HK-2 (cell line): ENCODE data around the gene MOB3C.
A peak's percentile ranks its signal among the peaks of the same experiment; 100 is the strongest.

Source experiments
- DNase-seq: peaks from one replicate; pipeline ENCODE4 v3.0.0-alpha.2; 2018; ENCODE audit not compliant: unreplicated experiment

The MOB3C gene

GRCh38 chr1:46606255-46606965 lies 10.2 kb downstream of the MOB3C start:
- DNase-seq: peak; percentile 14

DNA sequence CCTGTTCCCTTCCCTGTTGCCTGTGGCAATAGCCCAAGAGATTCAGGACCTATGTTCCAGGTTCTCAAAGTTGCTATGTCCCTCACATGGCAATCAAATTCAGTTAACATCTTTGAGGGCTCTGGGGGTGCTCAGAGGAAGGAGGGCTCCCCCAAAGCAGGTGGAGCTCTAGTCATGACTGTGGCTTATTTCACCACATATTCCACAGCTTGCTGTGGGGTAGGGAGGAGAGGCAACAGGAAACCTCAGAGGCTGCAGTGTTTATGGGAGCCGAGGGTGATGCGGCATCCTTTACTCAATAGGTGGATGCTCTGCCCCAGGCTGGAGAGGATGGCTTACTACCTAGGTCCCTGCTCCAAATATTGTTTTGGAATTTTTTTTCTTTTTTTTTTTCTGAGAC lies 11.4 kb downstream of the MOB3C start:
- no peak for DNase-seq

- peak; percentile 96 for DNase-seq
Measured at GRCh38 chr1:46603858-46604549, 12.6 kb downstream of the MOB3C start, which contains the start of gene MKNK1. Gene MKNK1 (minus strand): TSS chr1:46604268. CDS start chr1:46583327, 20,941 bp downstream.

DNA sequence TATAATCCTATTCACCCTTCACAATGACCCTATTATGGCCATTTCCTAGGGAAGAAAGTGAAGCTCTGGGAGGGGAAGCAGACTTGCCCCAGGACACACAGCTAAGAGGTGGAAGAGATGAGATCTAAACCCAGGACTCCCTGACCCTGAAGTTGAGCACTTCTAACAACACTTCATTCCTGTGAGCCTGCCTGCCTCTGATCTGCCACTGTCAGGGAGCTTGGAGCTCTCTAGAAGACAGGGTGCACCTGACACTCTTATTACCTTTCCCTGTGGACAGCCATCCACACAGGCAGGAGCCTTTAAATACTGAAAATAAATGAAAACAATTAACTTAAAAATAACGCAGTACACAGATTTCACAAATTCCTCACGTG lies 13.1 kb downstream of the MOB3C start:
- DNase-seq: no peak

DNA sequence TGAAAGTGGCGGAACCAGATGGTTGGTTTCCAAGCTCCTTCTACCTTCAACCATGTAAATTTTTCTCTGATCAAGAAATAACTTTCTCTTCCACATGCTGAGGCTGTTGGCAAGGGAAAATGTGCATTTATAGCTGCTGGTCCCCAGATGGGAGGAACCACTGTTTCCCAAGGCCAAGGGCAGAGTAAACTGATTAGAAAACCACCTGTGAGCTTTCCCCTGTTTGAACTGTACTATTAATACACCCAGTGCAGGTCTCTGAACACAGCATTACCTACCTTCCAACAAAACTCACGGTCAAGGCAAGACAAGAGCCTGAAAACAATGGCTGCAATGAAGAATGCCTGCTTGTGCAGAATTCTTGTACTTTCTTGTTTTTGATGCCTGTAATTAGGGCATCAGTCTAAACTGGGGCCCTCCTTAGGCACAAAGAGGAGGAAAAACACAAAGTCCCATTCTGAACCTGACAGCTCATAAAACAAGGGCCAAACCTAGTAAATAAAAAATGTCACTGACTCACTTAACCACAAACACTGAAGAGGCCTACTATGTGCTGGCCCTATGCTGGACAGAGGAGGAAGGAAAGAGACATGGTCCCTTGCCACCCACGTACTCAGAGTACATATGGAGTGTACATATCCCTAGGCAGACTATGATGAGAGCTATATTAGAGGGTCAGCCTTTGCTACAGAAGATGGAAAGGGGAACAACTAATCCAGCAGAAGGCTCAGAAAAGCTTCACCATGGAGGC lies 15.2 kb downstream of the MOB3C start:
- no peak for DNase-seq

DNA sequence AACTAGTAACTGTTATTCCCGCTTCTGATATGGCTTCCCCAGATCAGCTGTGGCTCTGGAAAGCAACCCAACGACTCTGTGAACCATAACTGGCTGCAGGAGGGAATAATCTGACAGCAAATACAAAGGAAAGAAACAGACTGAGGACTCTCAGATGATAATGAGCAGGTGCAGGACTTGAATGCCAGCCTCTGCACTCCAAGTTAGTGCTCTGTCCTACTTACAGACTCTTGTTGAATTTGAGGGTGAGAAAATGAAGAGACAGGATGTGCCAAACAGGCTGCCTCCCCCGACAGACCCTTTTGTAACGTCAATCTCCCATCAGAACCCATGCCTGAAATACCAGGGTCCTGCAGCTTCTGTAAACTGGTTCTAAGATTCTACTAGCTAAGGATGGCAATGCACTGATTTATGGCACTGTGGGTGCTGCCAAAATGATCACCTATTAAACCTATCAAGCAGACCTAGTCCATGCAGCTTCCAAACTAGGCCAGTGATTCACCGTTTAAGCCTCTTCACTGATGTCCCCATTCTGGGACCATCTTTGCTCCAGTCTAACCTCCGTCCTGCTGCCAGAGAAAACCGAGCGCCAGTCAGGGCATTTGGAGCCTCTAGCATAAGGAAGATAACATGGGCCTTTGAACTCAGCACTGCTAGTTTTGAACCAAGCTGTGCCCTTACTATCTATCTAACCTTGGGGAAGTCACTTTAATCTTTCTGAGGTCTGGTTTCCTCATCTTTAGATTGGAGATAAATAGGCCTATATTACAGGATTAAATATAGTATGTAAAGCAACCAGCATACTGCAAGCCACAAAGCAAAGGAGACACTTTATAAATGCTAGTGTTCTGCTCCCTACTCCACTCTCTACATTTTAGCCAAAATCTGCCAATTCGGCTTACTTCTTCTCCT lies 17.3 kb downstream of the MOB3C start:
- no peak for DNase-seq

GRCh38 chr1:46596846-46597245 lies 19.8 kb downstream of the MOB3C start:
- no peak for DNase-seq

- DNase-seq: no peak
Measured at GRCh38 chr1:46596036-46596435, 20.6 kb downstream of the MOB3C start.

DNA sequence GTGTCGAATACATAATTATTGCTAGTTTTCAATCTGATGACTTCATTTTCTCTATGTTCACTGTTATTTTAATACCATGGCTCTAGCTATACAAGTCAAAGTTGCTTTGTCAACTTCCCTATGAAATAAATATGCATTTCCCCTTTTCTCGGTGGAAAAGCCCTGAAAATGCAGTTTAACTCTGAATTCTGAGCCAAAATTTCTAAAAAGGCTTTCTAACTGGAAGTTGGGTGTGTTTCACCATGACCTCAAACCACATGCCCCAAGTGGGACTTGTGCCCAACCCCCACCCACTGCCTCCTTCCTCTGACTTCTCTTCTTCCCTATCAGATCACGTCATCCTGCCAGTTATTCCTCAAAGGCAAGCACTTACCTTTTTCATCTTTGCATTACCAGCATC lies 21.5 kb downstream of the MOB3C start:
- no peak for DNase-seq

DNA sequence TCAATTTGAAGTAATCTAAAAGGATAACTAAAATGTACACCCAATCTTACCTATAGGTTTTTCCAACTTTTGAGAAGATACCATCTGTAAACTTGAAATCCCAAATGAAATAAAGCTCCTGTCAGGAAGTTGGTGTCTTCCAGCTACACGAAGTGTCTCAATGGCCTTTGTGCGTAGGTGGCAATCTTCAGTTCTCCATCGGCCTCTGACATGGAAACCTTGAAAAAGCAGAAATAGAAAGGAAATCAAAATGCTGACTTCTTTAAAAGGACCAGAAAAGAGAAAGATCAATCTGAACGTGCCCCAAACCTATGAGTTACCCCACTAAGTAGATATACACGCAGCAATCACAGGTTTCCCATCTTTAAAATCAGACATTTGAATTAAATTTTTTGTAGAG lies 22.5 kb downstream of the MOB3C start:
- DNase-seq: no peak

GRCh38 chr1:46592823-46593222 lies 23.8 kb downstream of the MOB3C start:
- DNase-seq: no peak

GRCh38 chr1:46589529-46589928 lies 27.1 kb downstream of the MOB3C start:
- no peak for DNase-seq

DNA sequence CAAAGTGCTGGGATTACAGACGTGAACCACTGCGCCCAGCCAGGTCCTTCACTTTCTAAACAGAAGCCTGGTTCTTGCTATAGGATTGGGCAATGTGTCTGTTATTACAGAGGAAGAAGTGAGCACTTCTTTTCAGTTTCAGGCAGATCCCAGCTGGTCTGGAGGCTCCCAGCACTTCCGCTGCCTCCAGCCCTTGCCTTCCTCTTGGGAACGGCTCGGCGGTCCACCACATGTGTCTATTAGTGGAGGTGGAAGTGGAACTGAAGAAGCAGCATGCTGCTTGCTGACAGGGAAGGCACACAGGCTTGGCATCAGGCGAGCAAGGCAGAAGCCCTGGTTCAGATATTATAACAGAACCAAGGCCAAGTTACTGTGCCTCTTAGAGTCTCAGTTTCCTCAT lies 29.5 kb downstream of the MOB3C start:
- DNase-seq: no peak

DNA sequence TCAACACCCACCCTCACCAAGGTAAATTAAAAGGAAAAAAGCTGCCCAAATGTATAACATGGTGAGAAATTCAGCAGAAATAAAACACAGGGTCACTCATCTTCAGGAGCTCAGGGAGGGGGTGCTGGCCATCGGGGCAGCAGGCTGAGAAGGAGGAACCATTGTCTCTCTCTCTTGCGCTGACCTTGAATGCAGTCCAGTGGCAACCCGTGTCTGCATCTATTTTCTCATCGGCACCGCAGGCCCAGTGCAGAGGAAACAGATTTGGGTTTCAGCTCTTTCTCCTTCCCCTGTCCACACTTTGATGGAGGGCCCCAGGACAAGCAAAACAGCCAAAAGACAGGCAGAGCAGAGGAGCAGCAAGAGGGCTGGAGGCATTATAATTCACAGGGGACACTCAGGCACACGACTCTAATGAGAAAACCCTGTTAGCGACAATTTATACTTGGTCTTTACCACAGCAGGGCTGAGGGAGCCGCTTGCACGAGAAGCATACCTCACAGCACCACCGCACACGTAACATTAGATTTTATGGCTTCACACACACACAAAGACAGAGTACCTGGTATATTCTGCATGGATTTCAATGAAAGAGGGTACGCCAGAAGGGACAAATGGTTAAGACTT lies 31.2 kb downstream of the MOB3C start:
- no peak for DNase-seq

- DNase-seq: no peak
Measured at GRCh38 chr1:46583494-46583893, 33.1 kb downstream of the MOB3C start.

- no peak for DNase-seq
Measured at GRCh38 chr1:46582972-46583371, 33.6 kb downstream of the MOB3C start.

- DNase-seq: no peak
Measured at GRCh38 chr1:46581681-46582455, 34.7 kb downstream of the MOB3C start.

DNA sequence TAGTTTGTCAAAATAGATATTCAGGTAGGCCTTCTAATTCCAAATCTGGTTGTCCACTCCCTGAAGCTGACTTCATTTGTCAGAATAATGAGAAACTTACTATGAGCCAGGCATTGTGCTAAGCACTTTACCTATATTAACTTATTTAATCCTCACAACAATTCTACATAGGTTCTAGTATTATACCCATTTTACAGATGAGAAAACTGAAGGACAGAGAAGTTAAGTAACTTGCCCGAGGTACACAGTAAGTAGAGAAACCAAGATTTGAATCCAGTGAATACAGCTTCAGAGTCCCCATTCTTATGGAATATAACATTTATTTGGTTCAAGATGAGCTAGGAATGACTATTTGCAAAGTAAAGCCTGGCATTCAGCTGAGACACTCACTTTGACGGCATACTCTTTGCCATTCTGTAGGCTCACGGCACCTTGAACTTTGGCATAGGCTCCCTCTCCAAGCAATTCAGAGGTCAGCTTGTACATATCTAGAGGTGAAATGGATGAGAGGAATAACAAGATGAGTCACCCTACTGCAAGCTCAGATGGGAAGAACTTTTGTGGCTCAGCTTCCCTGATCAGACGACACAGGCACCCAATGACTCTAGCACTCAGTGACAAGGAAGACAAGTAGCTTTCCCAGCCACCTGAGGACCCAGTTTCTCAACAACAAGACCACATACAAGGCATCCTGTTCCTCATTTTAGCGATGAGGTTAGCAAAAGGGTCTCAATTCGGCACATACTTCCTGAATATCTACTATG lies 36.3 kb downstream of the MOB3C start:
- no peak for DNase-seq

GRCh38 chr1:46577671-46578070 lies 38.9 kb downstream of the MOB3C start:
- DNase-seq: no peak

DNA sequence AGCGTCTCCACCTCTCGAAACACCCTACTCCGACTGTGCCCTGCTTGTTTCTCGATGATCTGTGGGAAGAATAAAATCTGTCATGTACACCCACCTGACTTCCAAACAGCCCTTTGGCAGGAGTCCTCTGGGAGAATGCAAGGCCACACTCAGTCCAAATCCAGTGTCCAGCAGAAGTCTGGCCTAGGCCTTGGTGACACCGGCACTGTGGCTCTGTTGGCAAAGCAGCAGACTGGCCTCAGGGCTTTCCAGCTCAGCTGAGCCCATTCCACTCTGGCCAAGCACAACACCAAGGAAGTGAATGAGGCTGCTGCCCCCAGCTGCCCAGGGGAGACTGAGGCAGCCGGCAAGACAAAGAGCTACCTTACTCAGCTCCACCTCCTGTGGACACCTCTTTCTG lies 40.0 kb downstream of the MOB3C start:
- no peak for DNase-seq
